ENCODE measurements around the gene ARHGAP24. TPM values are rescaled to one million over a fixed set of nuclear protein-coding genes. Genes with fewer than 3 reads are reported as not detected.

ARHGAP24 gene
- polyA plus RNA-seq, 1 of the 3 experiments (the other 2 are of a cell fraction): 1.4 TPM

- H3K27ac ChIP-seq (ENCODE audit: low read depth in 2 of 2, low read length in 1 of 2): no peak overlapping the region
- peak in 1 of 2 experiments; percentile 45; a peak in 1 of 4 replicates for TF ChIP-seq EP300 (IDR thresholded peaks at IDR 0.05; ENCODE audit: borderline replicate concordance in 1 of 2, low read depth in 1 of 2, low read length in 1 of 2)
- TF ChIP-seq PBX3 (IDR thresholded peaks at IDR 0.05): no peak
- TF ChIP-seq GATA2 (CRISPR knock-in tag; IDR thresholded peaks at IDR 0.05): peak; percentile 72
- TF ChIP-seq NFIC (IDR thresholded peaks at IDR 0.05; ENCODE audit: borderline replicate concordance): peak; percentile 58; the same call in 1 of the 2 replicates
- no peak for TF ChIP-seq TAF1 (IDR thresholded peaks at IDR 0.05; ENCODE audit: borderline replicate concordance, low read depth, low read length)
- no peak for TF ChIP-seq SIN3A (IDR thresholded peaks at IDR 0.05; ENCODE audit: borderline replicate concordance, low read depth, low read length)
- TF ChIP-seq EZH2phosphoT487 (IDR thresholded peaks at IDR 0.05; ENCODE audit: borderline replicate concordance, low read depth): no peak
- H3K79me2 ChIP-seq (ENCODE audit: insufficient read depth): no peaks in the 10 kb centered on the region
- WGBS (ENCODE audit: low lambda C conversion rate): 72% methylated on average over 5 of the region's 5 CpGs
- H3F3A ChIP-seq (replicated peaks; ENCODE audit: insufficient read depth): peaks cover 7% of the 10 kb centered on the region
- no peak overlapping the region for H3K9ac ChIP-seq
- peak; percentile 37 for DNase-seq
- H3K9me2 ChIP-seq: no peaks in the 10 kb centered on the region
- POLR2A ChIA-PET: no interaction called here
- no peaks in the 10 kb centered on the region for H4K20me1 ChIP-seq (ENCODE audit: insufficient read depth)
- H2AFZ ChIP-seq (ENCODE audit: low read depth): no peak overlapping the region; the same call in 1 of the 2 replicates
- CTCF ChIA-PET: interaction anchor here (0.6 kb wide), 1 partner anchor 234 kb away, joined by 3 read pairs; no protein-coding TSS in a partner anchor
- H3K36me3 ChIP-seq (replicated peaks in 1 of 2; ENCODE audit: control insufficient read depth in 1 of 2, insufficient read depth in 2 of 2, low read length in 1 of 2): no peaks in the 10 kb centered on the region
- no peak overlapping the region for H3K4me2 ChIP-seq
- H3K27me3 ChIP-seq (ENCODE audit: insufficient read depth): no peaks in the 10 kb centered on the region
- H3K9me3 ChIP-seq: no peaks in the 10 kb centered on the region
- peaks cover 0 to 4% of the 10 kb centered on the region in 2 experiments; a peak in 2 of 4 replicates for H3K4me1 ChIP-seq (ENCODE audit: control insufficient read depth in 1 of 2, insufficient read depth in 2 of 2, low read depth in 1 of 2, low read length in 1 of 2)
- H3K4me3 ChIP-seq (ENCODE audit: low read depth in 2 of 2, low read length in 1 of 2): no peak overlapping the region
Observed at GRCh38 chr4:85741921-85742591, 267.1 kb downstream of the ARHGAP24 start.

- CTCF ChIA-PET: interaction anchor here (1.5 kb wide), 1 partner anchor 660 kb away, joined by 7 read pairs; no protein-coding TSS in a partner anchor
- POLR2A ChIA-PET: no interaction called here
- peaks cover 4 to 6% of the 10 kb centered on the region in 2 experiments; a peak in 3 of 4 replicates for H3K4me1 ChIP-seq (ENCODE audit: control insufficient read depth in 1 of 2, insufficient read depth in 2 of 2, low read depth in 1 of 2, low read length in 1 of 2)
- H4K20me1 ChIP-seq (ENCODE audit: insufficient read depth): no peaks in the 10 kb centered on the region
- 78% methylated on average over 6 of the region's 6 CpGs for WGBS (ENCODE audit: low lambda C conversion rate)
- H3K27ac ChIP-seq (ENCODE audit: low read depth in 2 of 2, low read length in 1 of 2): no peak overlapping the region
- H3K4me3 ChIP-seq (ENCODE audit: low read depth in 2 of 2, low read length in 1 of 2): no peak overlapping the region
- peaks cover 7% of the 10 kb centered on the region for H3F3A ChIP-seq (replicated peaks; ENCODE audit: insufficient read depth)
- no peaks in the 10 kb centered on the region for H3K36me3 ChIP-seq (replicated peaks in 1 of 2; ENCODE audit: control insufficient read depth in 1 of 2, insufficient read depth in 2 of 2, low read length in 1 of 2)
- no peak for DNase-seq
- H3K27me3 ChIP-seq (ENCODE audit: insufficient read depth): no peaks in the 10 kb centered on the region
- no peak overlapping the region for H2AFZ ChIP-seq (ENCODE audit: low read depth)
- H3K79me2 ChIP-seq (ENCODE audit: insufficient read depth): no peaks in the 10 kb centered on the region
- H3K9ac ChIP-seq: no peak overlapping the region
- H3K4me2 ChIP-seq: no peak overlapping the region
- H3K9me2 ChIP-seq: no peaks in the 10 kb centered on the region
- H3K9me3 ChIP-seq: no peaks in the 10 kb centered on the region
- TF ChIP-seq RCOR1 (IDR thresholded peaks at IDR 0.05; ENCODE audit: low read length) (no peak), SMC3 (IDR thresholded peaks at IDR 0.05; ENCODE audit: low read depth, low read length) (no peak), PBX3 (IDR thresholded peaks at IDR 0.05) (no peak), SIN3A (IDR thresholded peaks at IDR 0.05; ENCODE audit: borderline replicate concordance, low read depth, low read length) (no peak), TAF1 (IDR thresholded peaks at IDR 0.05; ENCODE audit: borderline replicate concordance, low read depth, low read length) (no peak), RFX5 (IDR thresholded peaks at IDR 0.05; ENCODE audit: low read length) (no peak), REST (IDR thresholded peaks at IDR 0.05; ENCODE audit: low read depth, low read length) (no peak), POLR2AphosphoS5 (IDR thresholded peaks at IDR 0.05; ENCODE audit: low read depth, low read length) (no peak), IRF3 (IDR thresholded peaks at IDR 0.05; ENCODE audit: low read depth, low read length) (no peak), EZH2phosphoT487 (IDR thresholded peaks at IDR 0.05; ENCODE audit: borderline replicate concordance, low read depth) (no peak), MAX (IDR thresholded peaks at IDR 0.05; ENCODE audit: low read depth) (no peak), USF2 (IDR thresholded peaks at IDR 0.05; ENCODE audit: borderline replicate concordance, low read depth, low read length) (no peak), FOXM1 (IDR thresholded peaks at IDR 0.05; ENCODE audit: low read depth) (no peak), TCF12 (IDR thresholded peaks at IDR 0.05) (no peak)
Observed at GRCh38 chr4:85744950-85745349, 270.0 kb downstream of the ARHGAP24 start.

Data from SK-N-SH (cell line).